Right atrium auricular region (tissue), 2 donors: ENCODE results near the gene MAPKBP1. TPM values are rescaled to one million over a fixed set of nuclear protein-coding genes. Genes with fewer than 3 reads are reported as not detected.

Experiments used
- DNase-seq: peaks from one replicate; pipeline ENCODE4 v3.0.0-alpha.2; 2019; ENCODE audit warnings: low spot score
- H3K27ac ChIP-seq, 2 donors: fragments of 200-600 bp; sonication (generic); 1 replicate in 1 of 2; 2 replicates in 1 of 2; pipeline ENCODE4 v1.5.1; 2016 to 2019
- H3K27me3 ChIP-seq, 2 donors: fragments of 200-600 bp; sonication (generic); one replicate each; pipeline versions ENCODE4 v1.5.1 to v1.6.0; 2017 to 2019
- H3K36me3 ChIP-seq: fragments of 200-600 bp; sonication (generic); one replicate; pipeline ENCODE4 v1.5.1; 2016
- H3K4me1 ChIP-seq, 2 donors: fragments of 200-600 bp; sonication (generic); one replicate each; pipeline versions ENCODE4 v1.5.1 to v1.6.0; 2017 to 2019
- H3K4me3 ChIP-seq, 2 donors: fragments of 200-600 bp; sonication (generic); 1 replicate in 1 of 2; 2 replicates in 1 of 2; pipeline ENCODE4 v1.5.1; 2017 to 2019; ENCODE audit warnings: mild to moderate bottlenecking in 1 of 2, moderate library complexity in 1 of 2
- H3K9me3 ChIP-seq, 2 donors: fragments of 200-600 bp; sonication (generic); one replicate each; pipeline ENCODE4 v1.5.1; 2019
- total RNA-seq, 2 donors: library from RNA; depleted of rRNA; stranded (reverse); fragments of >200 nt; gene quantifications; one replicate each; pipeline ENCODE4 v1.1.0, GENCODE V29; 2016
- TF ChIP-seq, protein P1 (sequence below), 2 donors: fragments of 200-600 bp; sonication (generic); IDR thresholded peaks; one replicate each; pipeline ENCODE4 v1.5.1; 2019; ENCODE audit warnings: antibody characterized with exemption in 2 of 2

Gene MAPKBP1
- total RNA-seq, 2 donors from 2014 or later: 10.5 TPM

DNA sequence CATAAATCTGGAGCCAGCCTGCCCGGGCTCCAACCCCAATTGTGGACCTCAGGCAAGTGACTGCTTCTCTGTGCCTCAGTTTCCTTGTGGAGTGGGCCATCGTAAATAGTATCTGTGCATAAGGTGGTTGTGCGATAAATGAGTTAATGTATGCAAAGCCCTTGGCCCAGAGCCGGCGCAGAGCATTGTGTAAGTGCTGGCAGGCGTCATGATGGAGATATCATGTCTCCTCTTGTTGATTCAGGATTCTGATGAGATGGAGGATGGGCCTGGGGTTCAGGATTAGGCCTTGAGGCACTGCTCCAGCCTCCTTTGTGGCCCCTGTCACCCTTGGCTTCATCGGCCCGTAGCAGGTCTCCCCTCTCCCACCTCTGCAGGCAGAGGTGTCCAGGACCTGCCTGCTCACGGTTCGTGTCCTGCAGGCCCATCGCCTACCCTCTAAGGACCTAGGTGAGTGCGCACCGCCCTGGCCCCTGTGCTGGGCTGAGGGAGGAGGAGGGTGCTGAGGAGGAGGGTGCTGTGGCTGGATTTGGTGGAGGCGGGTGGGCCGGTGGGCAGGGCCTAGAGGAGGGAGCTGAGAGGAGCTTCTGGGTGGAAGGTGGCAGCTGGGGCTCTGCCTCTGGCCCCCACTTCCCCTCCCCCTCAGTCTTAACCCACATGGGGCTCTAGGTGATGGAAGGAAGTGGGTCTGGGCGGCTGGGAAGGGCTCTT lies 65.7 kb downstream of the MAPKBP1 start:
- Histone ChIP-seq H3K4me1 (no peaks in the 10 kb centered on the region), H3K9me3 (no peaks in the 10 kb centered on the region), H3K27me3 (no peaks in the 10 kb centered on the region), H3K4me3 (no peak overlapping the region), H3K27ac (no peak overlapping the region), H3K36me3 (peaks cover 22% of the 10 kb centered on the region)
- DNase-seq: no peak
- TF ChIP-seq, protein P1, sequence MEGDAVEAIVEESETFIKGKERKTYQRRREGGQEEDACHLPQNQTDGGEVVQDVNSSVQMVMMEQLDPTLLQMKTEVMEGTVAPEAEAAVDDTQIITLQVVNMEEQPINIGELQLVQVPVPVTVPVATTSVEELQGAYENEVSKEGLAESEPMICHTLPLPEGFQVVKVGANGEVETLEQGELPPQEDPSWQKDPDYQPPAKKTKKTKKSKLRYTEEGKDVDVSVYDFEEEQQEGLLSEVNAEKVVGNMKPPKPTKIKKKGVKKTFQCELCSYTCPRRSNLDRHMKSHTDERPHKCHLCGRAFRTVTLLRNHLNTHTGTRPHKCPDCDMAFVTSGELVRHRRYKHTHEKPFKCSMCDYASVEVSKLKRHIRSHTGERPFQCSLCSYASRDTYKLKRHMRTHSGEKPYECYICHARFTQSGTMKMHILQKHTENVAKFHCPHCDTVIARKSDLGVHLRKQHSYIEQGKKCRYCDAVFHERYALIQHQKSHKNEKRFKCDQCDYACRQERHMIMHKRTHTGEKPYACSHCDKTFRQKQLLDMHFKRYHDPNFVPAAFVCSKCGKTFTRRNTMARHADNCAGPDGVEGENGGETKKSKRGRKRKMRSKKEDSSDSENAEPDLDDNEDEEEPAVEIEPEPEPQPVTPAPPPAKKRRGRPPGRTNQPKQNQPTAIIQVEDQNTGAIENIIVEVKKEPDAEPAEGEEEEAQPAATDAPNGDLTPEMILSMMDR (IDR thresholded peaks at IDR 0.05): no peak

DNA sequence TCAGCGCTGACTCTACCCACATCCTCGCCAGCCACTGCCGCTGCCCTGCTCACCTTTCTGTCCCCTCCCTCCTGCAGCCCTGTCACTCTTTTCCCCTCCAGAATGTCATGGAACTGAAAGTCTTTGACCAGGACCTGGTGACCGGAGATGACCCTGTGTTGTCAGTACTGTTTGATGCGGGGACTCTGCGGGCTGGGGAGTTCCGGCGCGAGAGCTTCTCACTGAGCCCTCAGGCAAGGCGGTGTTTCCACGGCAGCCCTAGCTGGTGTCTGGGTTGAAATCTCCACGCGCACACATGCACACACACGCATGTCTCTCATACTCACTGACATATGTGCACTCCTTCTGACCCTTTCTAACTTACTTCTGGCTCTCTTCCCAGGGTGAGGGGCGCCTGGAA lies 66.4 kb downstream of the MAPKBP1 start:
- DNase-seq: no peak
- H3K27me3 ChIP-seq: no peaks in the 10 kb centered on the region
- no peak overlapping the region for H3K4me3 ChIP-seq
- H3K9me3 ChIP-seq: no peaks in the 10 kb centered on the region
- H3K36me3 ChIP-seq: peaks cover 29% of the 10 kb centered on the region
- H3K4me1 ChIP-seq: no peaks in the 10 kb centered on the region
- H3K27ac ChIP-seq: no peak overlapping the region
- TF ChIP-seq, protein P1 (IDR thresholded peaks at IDR 0.05): no peak

DNA sequence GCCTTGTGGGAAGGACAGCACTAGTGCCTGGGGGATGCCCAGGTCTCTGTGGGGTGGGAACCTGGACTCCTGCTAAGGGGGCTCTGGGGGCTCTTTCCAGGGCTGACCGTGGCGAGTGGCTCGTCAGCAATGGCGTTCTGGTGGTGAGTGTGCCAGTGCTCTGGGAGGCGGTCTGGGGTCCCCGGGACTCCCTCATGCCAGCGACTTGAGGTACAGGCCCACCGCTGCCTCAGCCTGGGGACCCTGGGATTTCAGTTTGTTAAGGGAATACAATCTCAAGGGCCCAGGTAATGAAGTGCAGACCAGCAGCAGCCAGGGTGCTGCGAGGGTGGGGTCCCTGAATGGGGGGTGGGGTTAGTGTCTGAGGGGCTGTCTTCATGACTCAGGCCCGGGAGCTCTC lies 66.8 kb downstream of the MAPKBP1 start:
- DNase-seq: no peak
- Histone ChIP-seq H3K4me3 (no peak overlapping the region), H3K27me3 (no peaks in the 10 kb centered on the region), H3K9me3 (no peaks in the 10 kb centered on the region), H3K4me1 (no peaks in the 10 kb centered on the region), H3K36me3 (peaks cover 33% of the 10 kb centered on the region), H3K27ac (no peak overlapping the region)
- TF ChIP-seq, protein P1 (IDR thresholded peaks at IDR 0.05): no peak

DNA sequence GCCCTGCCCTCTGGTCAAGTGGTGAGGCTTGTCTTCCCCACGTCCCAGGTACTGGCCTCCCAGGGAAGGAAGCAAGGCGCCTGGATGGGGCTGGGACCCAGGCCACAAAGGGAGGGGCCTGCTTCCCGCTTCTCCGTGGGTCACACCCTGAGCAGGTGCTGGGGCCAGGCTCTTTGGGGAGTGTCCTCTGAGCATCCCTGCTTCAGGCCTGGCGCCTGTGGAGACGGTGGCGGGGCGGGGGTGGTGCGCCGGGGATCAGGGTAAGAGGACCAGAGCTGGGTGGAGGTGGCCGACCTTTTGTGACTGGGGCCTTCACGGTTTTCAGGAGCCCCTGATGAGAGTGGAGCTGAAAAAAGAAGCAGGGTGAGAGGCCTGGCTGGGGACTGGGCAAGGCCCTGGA lies 67.9 kb downstream of the MAPKBP1 start:
- Histone ChIP-seq H3K9me3 (no peaks in the 10 kb centered on the region), H3K36me3 (peaks cover 43% of the 10 kb centered on the region), H3K4me1 (no peaks in the 10 kb centered on the region), H3K27me3 (no peaks in the 10 kb centered on the region), H3K27ac (no peak overlapping the region), H3K4me3 (no peak overlapping the region)
- TF ChIP-seq, protein P1 (IDR thresholded peaks at IDR 0.05): no peak
- DNase-seq: no peak

DNA sequence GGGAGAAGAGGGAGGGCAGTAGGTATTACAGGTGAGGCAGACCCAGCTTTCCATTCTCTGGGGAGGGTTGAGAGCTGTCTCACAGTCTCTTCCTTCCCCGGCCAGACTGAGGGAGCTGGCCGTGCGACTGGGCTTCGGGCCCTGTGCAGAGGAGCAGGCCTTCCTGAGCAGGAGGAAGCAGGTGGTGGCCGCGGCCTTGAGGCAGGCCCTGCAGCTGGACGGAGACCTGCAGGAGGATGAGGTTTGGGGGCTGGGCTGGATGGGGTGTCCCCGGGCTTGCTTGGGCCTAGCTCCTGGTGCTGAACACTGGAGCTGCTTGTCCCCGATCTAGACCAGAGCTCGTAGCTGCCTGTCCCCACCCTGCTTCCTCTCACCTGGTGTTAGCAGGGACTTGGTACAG lies 69.3 kb downstream of the MAPKBP1 start:
- Histone ChIP-seq H3K27ac (no peak overlapping the region), H3K27me3 (no peaks in the 10 kb centered on the region), H3K4me1 (no peaks in the 10 kb centered on the region), H3K36me3 (peaks cover 56% of the 10 kb centered on the region), H3K4me3 (no peak overlapping the region), H3K9me3 (no peaks in the 10 kb centered on the region)
- TF ChIP-seq, protein P1 (IDR thresholded peaks at IDR 0.05): no peak
- no peak for DNase-seq

DNA sequence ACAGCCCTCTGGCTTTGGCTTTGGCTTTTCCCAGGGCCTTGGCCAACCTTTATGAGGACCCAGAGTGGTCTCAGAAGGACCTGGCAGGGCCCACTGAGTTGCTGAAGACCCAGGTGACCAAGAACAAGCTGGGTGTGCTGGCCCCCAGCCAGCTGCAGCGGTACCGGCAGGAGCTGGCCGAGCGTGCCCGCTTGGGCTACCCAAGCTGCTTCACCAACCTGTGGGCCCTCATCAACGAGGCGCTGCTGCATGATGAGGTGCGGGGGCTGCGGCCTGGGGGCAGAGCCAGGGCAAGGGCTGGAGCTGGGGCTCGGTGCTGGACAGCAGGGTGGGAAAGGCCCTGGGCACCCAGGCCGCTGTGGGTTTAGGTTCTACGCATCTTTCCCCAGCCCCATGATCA lies 70.5 kb downstream of the MAPKBP1 start:
- no peaks in the 10 kb centered on the region for H3K27me3 ChIP-seq
- no peak overlapping the region for H3K4me3 ChIP-seq
- H3K36me3 ChIP-seq: peaks cover 56% of the 10 kb centered on the region
- TF ChIP-seq, protein P1 (IDR thresholded peaks at IDR 0.05): no peak
- H3K27ac ChIP-seq: no peak overlapping the region
- no peaks in the 10 kb centered on the region for H3K4me1 ChIP-seq
- DNase-seq: no peak
- no peaks in the 10 kb centered on the region for H3K9me3 ChIP-seq
